ENCODE measurements around the gene ARMS2.

The ARMS2 gene

GRCh38 chr10:122421742-122422141 is 32.7 kb upstream of the ARMS2 start:
- Histone ChIP-seq H3K4me2 (ENCODE audit: low read length) (no peak overlapping the region), H3K27me3 (ENCODE audit: low read depth, low read length) (no peaks in the 10 kb centered on the region), H3K79me2 (ENCODE audit: low read length) (no peaks in the 10 kb centered on the region), H3K9ac (ENCODE audit: low read length) (no peak overlapping the region), H3K36me3 (replicated peaks; ENCODE audit: low read depth, low read length) (no peaks in the 10 kb centered on the region), H3K4me3 (ENCODE audit: low read length) (no peak overlapping the region), H3K4me1 (ENCODE audit: low read length) (peaks cover 4% of the 10 kb centered on the region; the same call in 1 of the 2 replicates), H4K20me1 (ENCODE audit: insufficient read depth, low read length) (no peaks in the 10 kb centered on the region), H3K27ac (ENCODE audit: low read length) (no peak overlapping the region), H2AFZ (ENCODE audit: low read depth, low read length) (no peak overlapping the region), H3K9me3 (ENCODE audit: insufficient read depth, low read length) (no peaks in the 10 kb centered on the region)
- TF ChIP-seq EZH2phosphoT487 (IDR thresholded peaks at IDR 0.05; ENCODE audit: low read depth), result no peak
- TF ChIP-seq, protein P1, sequence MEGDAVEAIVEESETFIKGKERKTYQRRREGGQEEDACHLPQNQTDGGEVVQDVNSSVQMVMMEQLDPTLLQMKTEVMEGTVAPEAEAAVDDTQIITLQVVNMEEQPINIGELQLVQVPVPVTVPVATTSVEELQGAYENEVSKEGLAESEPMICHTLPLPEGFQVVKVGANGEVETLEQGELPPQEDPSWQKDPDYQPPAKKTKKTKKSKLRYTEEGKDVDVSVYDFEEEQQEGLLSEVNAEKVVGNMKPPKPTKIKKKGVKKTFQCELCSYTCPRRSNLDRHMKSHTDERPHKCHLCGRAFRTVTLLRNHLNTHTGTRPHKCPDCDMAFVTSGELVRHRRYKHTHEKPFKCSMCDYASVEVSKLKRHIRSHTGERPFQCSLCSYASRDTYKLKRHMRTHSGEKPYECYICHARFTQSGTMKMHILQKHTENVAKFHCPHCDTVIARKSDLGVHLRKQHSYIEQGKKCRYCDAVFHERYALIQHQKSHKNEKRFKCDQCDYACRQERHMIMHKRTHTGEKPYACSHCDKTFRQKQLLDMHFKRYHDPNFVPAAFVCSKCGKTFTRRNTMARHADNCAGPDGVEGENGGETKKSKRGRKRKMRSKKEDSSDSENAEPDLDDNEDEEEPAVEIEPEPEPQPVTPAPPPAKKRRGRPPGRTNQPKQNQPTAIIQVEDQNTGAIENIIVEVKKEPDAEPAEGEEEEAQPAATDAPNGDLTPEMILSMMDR (IDR thresholded peaks at IDR 0.05; ENCODE audit: low read depth, low read length), result no peak

DNA sequence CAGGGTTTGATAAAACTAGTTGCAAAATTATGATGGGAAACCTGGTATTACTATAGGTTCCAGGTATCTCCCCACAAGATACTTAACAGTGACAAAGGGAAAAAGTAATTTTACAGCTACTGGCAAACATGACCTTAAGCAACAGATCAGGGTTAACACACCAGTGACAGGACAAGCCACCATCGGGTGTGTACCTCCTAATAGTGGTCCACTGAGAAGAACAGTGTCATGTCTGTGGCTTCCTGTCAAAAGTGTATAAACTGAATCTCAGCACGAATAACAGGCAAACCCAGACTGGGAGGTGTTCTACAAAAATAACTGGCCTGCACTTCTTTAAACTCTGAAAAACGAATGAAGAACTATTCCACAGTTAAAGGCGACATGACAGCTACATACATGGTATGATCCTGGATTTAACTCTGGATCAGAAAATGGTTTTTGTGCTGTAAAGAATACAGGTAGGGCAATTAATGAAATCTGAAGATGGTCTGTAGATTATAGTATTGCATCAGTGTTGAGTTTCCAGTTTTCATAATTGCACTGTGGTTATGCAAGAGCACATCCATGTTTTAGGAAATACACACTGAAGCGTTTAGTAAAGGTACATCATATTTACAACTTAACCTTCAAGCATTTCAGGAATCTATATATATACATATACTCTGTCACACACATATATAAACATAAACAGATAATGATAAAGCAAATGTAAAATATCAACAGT is 32.0 kb upstream of the ARMS2 start:
- no peaks in the 10 kb centered on the region for H3K27me3 ChIP-seq (ENCODE audit: low read depth, low read length)
- H3K27ac ChIP-seq (ENCODE audit: low read length), result no peak overlapping the region
- no peaks in the 10 kb centered on the region for H3K79me2 ChIP-seq (ENCODE audit: low read length)
- H3K9me3 ChIP-seq (ENCODE audit: insufficient read depth, low read length), result no peaks in the 10 kb centered on the region
- H2AFZ ChIP-seq (ENCODE audit: low read depth, low read length), result no peak overlapping the region
- no peak overlapping the region for H3K4me2 ChIP-seq (ENCODE audit: low read length)
- no peak for TF ChIP-seq EZH2phosphoT487 (IDR thresholded peaks at IDR 0.05; ENCODE audit: low read depth)
- TF ChIP-seq, protein P1 (IDR thresholded peaks at IDR 0.05; ENCODE audit: low read depth, low read length), result no peak
- no peaks in the 10 kb centered on the region for H3K36me3 ChIP-seq (replicated peaks; ENCODE audit: low read depth, low read length)
- H3K9ac ChIP-seq (ENCODE audit: low read length), result no peak overlapping the region
- no peaks in the 10 kb centered on the region for H4K20me1 ChIP-seq (ENCODE audit: insufficient read depth, low read length)
- H3K4me1 ChIP-seq (ENCODE audit: low read length), result peaks cover 11% of the 10 kb centered on the region
- H3K4me3 ChIP-seq (ENCODE audit: low read length), result no peak overlapping the region

GRCh38 chr10:122424059-122424458 is 30.4 kb upstream of the ARMS2 start:
- no peaks in the 10 kb centered on the region for H3K36me3 ChIP-seq (replicated peaks; ENCODE audit: low read depth, low read length)
- TF ChIP-seq, protein P1 (IDR thresholded peaks at IDR 0.05; ENCODE audit: low read depth, low read length), result no peak
- TF ChIP-seq EZH2phosphoT487 (IDR thresholded peaks at IDR 0.05; ENCODE audit: low read depth), result no peak

GRCh38 chr10:122426829-122427228 is 27.6 kb upstream of the ARMS2 start:
- H3K4me2 ChIP-seq (ENCODE audit: low read length), result peak overlapping the region; percentile 29; the same call in 1 of the 2 replicates
- no peaks in the 10 kb centered on the region for H3K27me3 ChIP-seq (ENCODE audit: low read depth, low read length)
- no peak overlapping the region for H3K4me3 ChIP-seq (ENCODE audit: low read length)
- no peaks in the 10 kb centered on the region for H3K36me3 ChIP-seq (replicated peaks; ENCODE audit: low read depth, low read length)
- no peaks in the 10 kb centered on the region for H4K20me1 ChIP-seq (ENCODE audit: insufficient read depth, low read length)
- H2AFZ ChIP-seq (ENCODE audit: low read depth, low read length), result no peak overlapping the region
- H3K9ac ChIP-seq (ENCODE audit: low read length), result no peak overlapping the region
- no peaks in the 10 kb centered on the region for H3K9me3 ChIP-seq (ENCODE audit: insufficient read depth, low read length)
- TF ChIP-seq, protein P1 (IDR thresholded peaks at IDR 0.05; ENCODE audit: low read depth, low read length), result no peak
- TF ChIP-seq EZH2phosphoT487 (IDR thresholded peaks at IDR 0.05; ENCODE audit: low read depth), result no peak
- H3K27ac ChIP-seq (ENCODE audit: low read length), result peak overlapping the region; percentile 38
- no peaks in the 10 kb centered on the region for H3K79me2 ChIP-seq (ENCODE audit: low read length)
- H3K4me1 ChIP-seq (ENCODE audit: low read length), result peaks cover 24% of the 10 kb centered on the region

More at GRCh38 chr10:122424059-122424458, 30.4 kb upstream of the ARMS2 start:
- H3K27ac ChIP-seq (ENCODE audit: low read length), result no peak overlapping the region
- H2AFZ ChIP-seq (ENCODE audit: low read depth, low read length), result no peak overlapping the region
- H3K4me1 ChIP-seq (ENCODE audit: low read length), result peaks cover 20% of the 10 kb centered on the region
- H3K9me3 ChIP-seq (ENCODE audit: insufficient read depth, low read length), result no peaks in the 10 kb centered on the region
- H3K4me2 ChIP-seq (ENCODE audit: low read length), result no peak overlapping the region
- H3K9ac ChIP-seq (ENCODE audit: low read length), result no peak overlapping the region
- H3K27me3 ChIP-seq (ENCODE audit: low read depth, low read length), result no peaks in the 10 kb centered on the region
- no peaks in the 10 kb centered on the region for H3K79me2 ChIP-seq (ENCODE audit: low read length)
- H3K4me3 ChIP-seq (ENCODE audit: low read length), result no peak overlapping the region
- no peaks in the 10 kb centered on the region for H4K20me1 ChIP-seq (ENCODE audit: insufficient read depth, low read length)

Measured in OCI-LY3 (cell line).